Inflammatory macrophage treated with lipopolysaccharide for 1 hour (primary cell): Measurements from ENCODE around the gene RAP2A.

Experiments
- DNase-seq, 2 donors: peaks; one replicate each; pipeline ENCODE4 v3.0.0-alpha.2; 2020 to 2022

RAP2A gene

GRCh38 chr13:97422118-97423054 is 11.6 kb upstream of the RAP2A start:
- DNase-seq: no peak

GRCh38 chr13:97423300-97424045 is 10.5 kb upstream of the RAP2A start:
- no peak for DNase-seq

- DNase-seq: no peak
These were observed 8.4 kb upstream of the RAP2A start for GRCh38 chr13:97425590-97425989.

GRCh38 chr13:97426695-97427094 is 7.3 kb upstream of the RAP2A start:
- DNase-seq: no peak

DNA sequence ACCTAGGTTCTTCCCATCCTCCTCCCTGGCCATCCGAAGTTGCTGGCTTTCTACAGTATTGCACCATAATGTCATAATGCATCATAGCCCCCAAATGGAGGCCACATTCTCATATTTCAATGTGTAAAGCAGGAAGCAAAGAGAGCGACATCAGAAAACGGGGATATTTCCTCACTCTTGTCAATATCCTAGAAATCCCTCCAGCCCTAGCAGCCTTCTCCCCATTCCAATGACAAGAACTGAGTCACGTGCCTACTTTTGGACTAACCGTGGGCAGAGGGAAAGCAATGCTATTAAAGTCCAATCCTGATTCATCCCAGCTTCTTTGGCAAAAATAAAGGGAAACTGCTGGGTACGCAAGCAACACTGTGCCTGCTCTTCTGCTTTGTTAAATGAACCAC is 4.3 kb upstream of the RAP2A start:
- peak in 1 of 2 donors; percentile 41 for DNase-seq

DNA sequence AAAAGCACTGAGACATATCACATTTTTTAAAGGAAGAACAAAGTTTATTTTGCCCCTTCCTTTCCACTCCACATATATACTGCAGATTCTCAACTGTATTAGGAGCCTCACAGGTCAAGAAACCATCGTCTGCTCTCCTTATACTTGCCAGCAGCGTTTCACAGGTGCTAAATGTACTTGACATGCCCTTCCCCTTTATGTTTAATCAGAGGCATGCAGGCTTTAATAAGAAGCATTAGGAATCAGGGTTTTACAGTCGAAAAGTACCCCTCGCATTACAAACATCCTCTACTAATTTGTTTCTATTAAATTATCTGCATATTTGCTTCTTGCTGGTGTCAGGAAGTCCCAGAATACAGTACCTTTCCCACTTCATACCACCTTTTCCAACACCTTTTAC is 3.7 kb upstream of the RAP2A start:
- no peak for DNase-seq

DNA sequence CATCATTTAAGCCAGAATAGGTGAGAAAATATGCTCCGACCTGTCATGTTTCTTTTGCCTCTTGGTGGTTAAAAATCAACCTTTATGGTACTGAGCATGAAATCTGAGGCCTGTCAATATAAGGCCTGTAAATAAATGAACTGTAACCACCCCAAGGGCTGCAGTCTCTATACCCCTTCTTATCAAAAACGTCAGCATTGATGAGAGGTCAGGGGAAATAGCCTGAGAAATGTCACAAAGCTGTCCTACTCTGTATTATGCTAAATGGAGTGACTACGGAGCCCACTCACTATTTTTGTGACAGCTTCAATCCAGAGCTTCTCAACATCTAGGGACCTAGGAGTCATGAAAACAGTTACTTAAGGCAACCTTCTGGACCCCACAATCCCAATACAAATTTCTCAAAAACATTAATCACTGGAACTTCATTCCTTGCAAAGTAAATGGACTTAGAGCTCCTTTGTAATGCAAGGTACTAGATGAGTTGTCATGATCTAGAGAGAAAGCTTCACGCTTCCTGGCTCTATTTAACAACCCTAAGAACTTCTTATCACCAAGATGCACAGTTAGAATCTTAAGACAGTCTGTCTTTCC is 2.7 kb upstream of the RAP2A start:
- no peak for DNase-seq

- DNase-seq: no peak
These were observed 1.6 kb upstream of the RAP2A start for GRCh38 chr13:97432232-97432916.

DNA sequence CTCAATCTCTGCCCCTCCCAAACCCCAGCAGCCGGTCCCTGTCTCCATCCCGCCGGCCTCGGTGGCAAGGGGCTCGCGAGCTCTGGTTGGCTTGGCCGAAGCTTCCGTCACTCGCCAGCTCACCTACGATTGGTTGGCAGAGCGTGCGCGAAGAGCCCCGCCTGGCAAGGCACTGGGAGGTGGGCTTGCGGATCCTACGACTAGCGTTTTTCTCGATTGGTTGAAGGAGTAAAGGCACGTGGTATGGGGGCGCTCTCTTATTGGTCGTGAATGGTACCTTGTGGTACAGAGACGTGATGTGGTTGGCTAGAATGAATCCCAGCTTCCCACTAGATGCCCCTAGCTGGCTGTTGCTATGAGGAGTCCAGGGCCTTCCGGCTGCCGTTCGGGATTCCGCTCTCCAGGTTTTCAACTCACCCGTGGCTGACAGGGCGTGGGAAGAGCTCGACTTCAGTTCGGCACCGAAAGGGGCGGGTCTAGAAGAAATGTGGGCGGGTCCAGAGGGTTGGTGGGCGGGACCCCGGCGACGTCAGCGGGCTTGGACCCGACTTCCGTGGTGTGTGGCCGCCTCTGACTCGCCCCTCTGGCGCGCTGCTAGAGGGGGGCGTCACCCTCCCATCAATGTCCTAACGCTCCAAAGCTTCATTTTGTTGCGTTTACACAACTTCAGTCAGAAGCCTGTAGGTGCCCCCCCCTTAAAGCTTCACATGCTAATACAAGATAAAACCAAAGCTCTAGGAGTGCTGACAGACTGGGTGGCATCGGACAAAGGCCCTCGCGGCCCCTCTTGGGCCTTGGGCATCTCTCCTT is 847 bp upstream of the RAP2A start:
- peak; percentile 100 for DNase-seq

DNA sequence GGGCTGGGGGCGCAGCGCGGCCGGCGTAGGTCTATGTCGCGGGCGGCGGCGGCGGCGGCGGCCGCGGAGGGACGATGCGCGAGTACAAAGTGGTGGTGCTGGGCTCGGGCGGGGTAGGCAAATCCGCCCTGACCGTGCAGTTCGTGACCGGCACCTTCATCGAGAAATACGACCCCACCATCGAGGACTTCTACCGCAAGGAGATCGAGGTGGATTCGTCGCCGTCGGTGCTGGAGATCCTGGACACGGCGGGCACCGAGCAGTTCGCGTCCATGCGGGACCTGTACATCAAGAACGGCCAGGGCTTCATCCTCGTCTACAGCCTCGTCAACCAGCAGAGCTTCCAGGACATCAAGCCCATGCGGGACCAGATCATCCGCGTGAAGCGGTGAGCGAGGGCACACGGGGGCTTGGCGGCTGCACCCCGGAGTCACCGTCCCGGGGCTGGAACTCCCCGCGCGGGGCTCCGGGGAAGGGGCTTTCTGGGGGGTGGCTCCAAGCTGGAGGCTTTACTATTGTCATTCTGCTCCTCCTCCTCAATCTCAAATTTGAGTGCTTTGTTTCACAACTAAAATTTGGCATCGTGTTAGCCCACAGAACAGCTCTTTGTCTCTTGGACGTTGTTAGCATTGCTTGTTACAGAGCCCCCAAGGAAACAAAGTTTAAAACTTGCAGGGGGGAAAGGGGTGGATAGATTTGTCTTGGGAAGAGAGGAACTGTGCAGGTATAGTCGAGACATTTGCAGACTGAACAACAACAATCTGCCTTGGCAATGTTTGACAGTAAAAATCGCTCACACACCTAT is 630 bp downstream of the RAP2A start:
- DNase-seq: peak; percentile 16 to 18

- DNase-seq: peak; percentile 15 to 18
These were observed 1.4 kb downstream of the RAP2A start for GRCh38 chr13:97435323-97435722.

DNA sequence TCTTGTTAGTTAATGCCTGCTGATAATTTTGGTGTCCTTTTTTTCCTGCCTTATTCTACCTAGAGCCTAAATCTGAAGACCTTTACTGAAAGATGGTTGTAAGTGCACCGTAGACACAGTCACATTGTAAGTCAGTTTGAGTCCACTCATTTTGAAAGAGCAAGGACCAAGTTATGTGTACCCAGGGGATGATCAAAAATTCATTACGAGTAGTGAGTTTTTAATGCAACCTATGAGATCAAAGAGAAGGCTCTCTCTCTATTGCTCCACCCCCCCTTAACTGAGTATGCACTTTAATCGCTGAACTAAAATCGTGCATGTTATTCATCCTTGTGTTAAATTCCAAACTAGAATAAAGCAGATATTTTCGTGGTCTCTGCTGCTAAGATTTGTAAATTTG is 1.8 kb downstream of the RAP2A start:
- no peak for DNase-seq

DNA sequence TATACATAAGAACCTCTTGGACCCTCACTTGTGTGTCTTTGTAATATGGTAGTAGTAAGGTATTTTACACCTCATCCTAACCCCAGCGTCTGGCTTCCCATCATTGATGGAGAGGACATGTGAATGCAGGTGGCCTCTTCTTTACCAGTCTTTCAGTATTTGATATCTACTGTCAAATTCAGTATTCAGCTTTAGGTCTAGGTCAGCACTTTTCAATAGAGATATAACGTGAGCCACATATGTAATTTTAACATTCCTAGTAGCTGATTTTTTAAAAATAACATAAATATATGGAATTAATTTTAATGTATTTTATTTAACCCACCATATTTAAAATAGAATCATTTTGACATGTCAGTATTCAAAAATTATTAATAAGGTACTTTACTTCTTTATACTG is 2.9 kb downstream of the RAP2A start:
- no peak for DNase-seq

DNA sequence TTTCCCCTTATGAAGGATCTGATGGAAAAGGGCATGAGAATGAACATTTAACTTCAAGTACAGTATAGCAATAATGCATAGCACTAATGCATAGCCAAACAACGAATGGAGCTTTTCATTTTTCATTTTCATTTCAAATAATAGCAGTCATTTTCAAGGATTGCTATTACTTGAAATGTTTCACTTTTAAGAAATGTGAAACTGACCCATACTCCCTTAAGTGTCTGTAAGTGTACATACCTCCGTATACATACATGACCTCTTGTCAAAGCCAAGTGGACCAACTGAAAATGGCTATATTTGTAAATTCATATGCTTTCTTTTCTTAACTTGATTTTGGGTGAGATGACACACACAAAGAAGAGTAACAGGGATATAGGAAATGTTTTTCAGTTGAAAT is 3.8 kb downstream of the RAP2A start:
- DNase-seq: no peak

DNA sequence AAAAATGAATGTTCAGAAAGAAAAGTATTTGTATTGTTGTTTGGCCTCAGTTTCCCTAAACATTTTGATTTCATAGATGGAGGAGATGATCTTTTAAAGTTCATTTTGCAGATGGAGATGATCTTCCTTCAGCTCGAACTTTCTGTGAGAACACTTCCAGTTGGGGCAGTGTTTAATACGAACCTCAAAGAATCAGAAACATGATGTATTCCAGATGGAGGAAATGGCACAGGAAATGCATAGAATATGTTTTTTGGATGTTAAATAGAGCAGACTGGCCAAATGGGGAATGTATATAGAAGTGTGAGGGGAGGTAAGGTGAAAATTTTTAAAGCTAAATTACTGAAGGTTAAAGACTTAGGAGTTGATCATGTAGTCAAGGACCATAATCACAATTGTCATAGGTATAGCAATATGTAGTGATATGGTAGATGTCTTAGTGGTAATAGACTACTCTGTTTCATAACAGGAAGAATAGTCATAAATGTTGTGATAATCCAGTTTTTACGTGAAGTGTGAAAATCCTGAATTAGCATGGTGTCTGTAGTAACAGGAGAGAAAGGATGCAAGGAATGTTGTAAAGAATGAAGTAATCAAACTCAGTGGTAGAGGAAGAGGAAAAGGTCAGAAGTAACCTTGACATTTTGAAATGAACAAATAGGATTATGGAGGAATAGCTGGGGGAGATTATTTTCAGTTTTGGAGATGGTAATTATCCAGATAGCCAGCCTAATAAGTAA is 5.1 kb downstream of the RAP2A start:
- DNase-seq: no peak

- DNase-seq: peak; percentile 25 to 37
These were observed 6.7 kb downstream of the RAP2A start for GRCh38 chr13:97440598-97441170.

- peak; percentile 55 to 65 for DNase-seq
These were observed 7.4 kb downstream of the RAP2A start for GRCh38 chr13:97441368-97441767.

DNA sequence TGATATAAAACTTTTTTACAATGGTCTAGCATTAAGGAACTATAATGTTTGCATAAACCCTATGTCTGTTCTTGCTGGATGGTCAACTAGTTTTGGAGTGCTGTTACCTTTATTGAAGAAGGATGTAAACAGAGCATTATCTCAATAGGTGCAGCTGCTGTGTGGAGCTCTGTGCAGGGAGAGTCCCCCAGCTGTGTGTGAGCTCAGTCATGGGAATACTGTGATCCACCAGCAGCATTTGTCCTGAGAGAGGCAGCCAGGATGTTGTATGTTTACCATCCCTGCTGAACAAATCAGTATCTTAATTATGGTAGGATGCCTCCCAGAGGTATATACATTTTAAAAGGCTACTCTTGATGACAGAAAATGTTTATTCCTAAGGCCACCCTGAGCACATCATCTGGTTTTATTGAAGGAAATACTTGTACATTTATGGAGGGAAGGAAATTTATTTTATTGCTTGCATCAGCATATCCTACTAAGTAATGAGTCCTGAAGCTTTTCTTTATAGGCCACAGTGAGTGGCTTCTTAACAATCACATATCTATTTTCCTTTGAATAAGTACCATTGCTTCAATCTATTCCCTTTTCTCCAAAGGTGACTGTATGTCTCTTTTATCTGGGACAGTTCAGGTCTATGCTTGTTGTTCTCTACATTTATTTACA is 11.7 kb downstream of the RAP2A start:
- no peak for DNase-seq

GRCh38 chr13:97446448-97446847 is 12.5 kb downstream of the RAP2A start:
- no peak for DNase-seq
